Ishikawa (cell line): ENCODE data around the gene PTN.

ENCODE experiments used
- CEBPB ChIP-seq: IDR thresholded peaks from 2 replicates; pipeline ENCODE4 v1.6.1; 2012
- CREB1 ChIP-seq: IDR thresholded peaks from 2 replicates; pipeline ENCODE4 v1.6.1; 2012; ENCODE audit warnings: low read depth
- EGR1 ChIP-seq: IDR thresholded peaks from 2 replicates; pipeline ENCODE4 v1.6.1; 2012
- EP300 ChIP-seq: IDR thresholded peaks from 2 replicates; pipeline ENCODE4 v1.6.1; 2012; ENCODE audit warnings: borderline replicate concordance
- FOXM1 ChIP-seq: IDR thresholded peaks from 2 replicates; pipeline ENCODE4 v1.6.1; 2012; ENCODE audit warnings: low read depth, borderline replicate concordance
- NFIC ChIP-seq: IDR thresholded peaks from 2 replicates; pipeline ENCODE4 v1.6.1; 2012
- RAD21 ChIP-seq: IDR thresholded peaks from 2 replicates; pipeline ENCODE4 v1.6.1; 2012; ENCODE audit warnings: low read depth
- TAF1 ChIP-seq: IDR thresholded peaks from 2 replicates; pipeline ENCODE4 v1.6.1; 2012; ENCODE audit warnings: low read depth, mild to moderate bottlenecking
- TCF12 ChIP-seq: IDR thresholded peaks from 2 replicates; pipeline ENCODE4 v1.6.1; 2012; ENCODE audit warnings: low read depth
- TEAD4 ChIP-seq: IDR thresholded peaks from 2 replicates; pipeline ENCODE4 v1.6.1; 2012
- YY1 ChIP-seq: IDR thresholded peaks from 2 replicates; pipeline ENCODE4 v1.6.1; 2012; ENCODE audit warnings: low read depth
- ZBTB7A ChIP-seq: IDR thresholded peaks from 2 replicates; pipeline ENCODE4 v1.6.1; 2012; ENCODE audit warnings: low read depth
- TF ChIP-seq, protein P1 (sequence below): IDR thresholded peaks from 2 replicates; pipeline ENCODE4 v1.6.1; 2012
- TF ChIP-seq, protein P2 (sequence below): IDR thresholded peaks from 2 replicates; pipeline ENCODE4 v1.6.1; 2012; ENCODE audit warnings: low read depth, mild to moderate bottlenecking
- TF ChIP-seq, protein P3 (sequence below): IDR thresholded peaks from 2 replicates; pipeline ENCODE4 v1.6.1; 2012

PTN gene

DNA sequence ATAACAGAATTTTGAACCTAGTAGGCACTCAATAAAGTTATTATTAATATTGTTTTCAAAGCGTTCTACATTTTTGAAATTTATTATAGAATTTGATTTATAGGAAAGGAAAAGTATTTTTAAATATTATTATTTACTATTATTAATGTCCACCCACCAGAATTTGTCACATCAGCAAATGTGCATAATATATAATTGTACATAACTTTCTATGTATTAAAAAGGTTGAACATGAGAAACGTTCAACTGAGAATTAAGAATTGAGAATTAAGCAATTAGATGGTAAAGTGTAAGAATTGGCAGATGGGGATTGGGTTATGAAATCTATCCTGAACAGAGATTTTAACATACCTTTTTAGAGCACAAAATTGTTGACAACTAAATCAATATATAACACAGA lies 129.8 kb downstream of the PTN start:
- TF ChIP-seq EP300 (no peak), CEBPB (no peak), YY1 (no peak)
- TF ChIP-seq, protein P1, sequence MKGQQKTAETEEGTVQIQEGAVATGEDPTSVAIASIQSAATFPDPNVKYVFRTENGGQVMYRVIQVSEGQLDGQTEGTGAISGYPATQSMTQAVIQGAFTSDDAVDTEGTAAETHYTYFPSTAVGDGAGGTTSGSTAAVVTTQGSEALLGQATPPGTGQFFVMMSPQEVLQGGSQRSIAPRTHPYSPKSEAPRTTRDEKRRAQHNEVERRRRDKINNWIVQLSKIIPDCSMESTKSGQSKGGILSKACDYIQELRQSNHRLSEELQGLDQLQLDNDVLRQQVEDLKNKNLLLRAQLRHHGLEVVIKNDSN = no peak
- TF ChIP-seq, protein P2, sequence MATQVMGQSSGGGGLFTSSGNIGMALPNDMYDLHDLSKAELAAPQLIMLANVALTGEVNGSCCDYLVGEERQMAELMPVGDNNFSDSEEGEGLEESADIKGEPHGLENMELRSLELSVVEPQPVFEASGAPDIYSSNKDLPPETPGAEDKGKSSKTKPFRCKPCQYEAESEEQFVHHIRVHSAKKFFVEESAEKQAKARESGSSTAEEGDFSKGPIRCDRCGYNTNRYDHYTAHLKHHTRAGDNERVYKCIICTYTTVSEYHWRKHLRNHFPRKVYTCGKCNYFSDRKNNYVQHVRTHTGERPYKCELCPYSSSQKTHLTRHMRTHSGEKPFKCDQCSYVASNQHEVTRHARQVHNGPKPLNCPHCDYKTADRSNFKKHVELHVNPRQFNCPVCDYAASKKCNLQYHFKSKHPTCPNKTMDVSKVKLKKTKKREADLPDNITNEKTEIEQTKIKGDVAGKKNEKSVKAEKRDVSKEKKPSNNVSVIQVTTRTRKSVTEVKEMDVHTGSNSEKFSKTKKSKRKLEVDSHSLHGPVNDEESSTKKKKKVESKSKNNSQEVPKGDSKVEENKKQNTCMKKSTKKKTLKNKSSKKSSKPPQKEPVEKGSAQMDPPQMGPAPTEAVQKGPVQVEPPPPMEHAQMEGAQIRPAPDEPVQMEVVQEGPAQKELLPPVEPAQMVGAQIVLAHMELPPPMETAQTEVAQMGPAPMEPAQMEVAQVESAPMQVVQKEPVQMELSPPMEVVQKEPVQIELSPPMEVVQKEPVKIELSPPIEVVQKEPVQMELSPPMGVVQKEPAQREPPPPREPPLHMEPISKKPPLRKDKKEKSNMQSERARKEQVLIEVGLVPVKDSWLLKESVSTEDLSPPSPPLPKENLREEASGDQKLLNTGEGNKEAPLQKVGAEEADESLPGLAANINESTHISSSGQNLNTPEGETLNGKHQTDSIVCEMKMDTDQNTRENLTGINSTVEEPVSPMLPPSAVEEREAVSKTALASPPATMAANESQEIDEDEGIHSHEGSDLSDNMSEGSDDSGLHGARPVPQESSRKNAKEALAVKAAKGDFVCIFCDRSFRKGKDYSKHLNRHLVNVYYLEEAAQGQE = no peak

DNA sequence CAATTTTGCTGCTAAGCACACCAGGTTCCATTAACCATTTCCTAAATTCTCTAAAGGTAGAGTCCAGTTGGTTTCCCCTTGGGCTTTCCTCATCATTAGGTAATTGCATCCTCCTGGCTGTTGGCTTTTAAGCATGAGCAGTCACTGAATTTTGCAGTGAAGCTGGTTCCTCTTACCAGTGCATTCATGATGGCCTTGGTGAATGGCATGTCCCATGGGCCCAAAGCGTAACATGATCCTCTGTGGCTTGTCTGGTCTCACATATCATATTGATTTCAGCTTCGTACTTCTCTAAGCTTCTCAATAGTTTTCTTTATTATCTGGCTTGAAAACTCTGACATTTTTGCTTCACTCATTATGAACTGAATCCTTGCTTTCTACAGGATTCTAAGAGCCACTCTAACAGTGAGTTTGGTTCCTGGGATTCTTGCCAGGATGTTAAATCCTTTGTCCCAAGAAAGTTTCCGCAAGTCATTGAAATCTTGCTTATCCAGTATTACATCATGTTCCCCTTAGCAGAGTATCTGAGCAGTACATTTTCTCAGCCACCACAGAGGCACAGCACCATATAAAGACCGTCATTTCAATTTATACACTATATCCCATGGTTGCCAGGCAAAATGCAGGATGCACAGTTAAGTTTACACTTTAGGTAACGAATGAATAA lies 134.2 kb downstream of the PTN start:
- TF ChIP-seq, protein P2 = no peak
- TF ChIP-seq EP300 (no peak), EGR1 (no peak), CEBPB (no peak)

DNA sequence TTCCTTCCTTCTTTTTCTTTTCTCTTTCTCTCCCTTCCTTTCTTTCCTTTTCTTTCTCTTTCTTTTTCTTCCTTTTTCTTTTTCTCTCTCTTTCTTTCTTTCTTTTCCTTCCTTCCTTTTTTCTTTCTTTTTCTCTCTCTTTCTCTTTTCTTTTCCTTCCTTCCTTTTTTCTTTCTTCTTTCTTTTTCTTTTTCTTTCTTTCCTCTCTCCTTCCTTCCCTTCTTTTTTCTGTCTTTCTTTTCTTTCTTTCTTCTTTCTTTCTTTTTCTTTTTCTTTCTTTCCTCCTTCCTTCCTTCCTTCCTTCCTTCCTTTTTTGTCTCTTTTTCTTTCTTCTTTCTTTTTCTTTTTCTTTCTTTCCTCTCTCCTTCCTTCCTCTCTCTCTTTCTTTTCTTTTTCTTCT lies 136.8 kb downstream of the PTN start:
- TF ChIP-seq TEAD4 (no peak), EGR1 (no peak), ZBTB7A (no peak), CREB1 (no peak), EP300 (no peak), TAF1 (no peak), FOXM1 (no peak), NFIC (no peak)
- TF ChIP-seq, protein P3, sequence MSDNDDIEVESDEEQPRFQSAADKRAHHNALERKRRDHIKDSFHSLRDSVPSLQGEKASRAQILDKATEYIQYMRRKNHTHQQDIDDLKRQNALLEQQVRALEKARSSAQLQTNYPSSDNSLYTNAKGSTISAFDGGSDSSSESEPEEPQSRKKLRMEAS = no peak
- TF ChIP-seq, protein P1 = no peak

DNA sequence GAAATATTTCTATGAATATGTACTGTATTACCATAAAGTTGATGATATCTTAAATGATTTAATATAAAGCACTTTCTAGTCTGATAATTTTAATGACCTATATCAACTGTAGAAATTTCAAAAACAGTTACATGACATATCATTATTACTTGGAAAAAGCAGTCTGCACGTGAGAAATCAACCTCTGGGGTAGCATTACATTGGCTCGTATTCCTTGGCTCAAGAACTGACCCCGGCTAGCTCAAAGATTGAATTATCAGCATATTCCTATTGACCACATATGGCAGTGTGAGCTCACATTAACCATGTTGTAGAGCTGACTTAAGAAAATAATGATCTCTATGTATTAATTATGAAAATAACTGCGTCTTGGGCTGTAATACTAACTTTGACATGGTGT lies 139.3 kb downstream of the PTN start:
- no peak for TF ChIP-seq RAD21
- TF ChIP-seq FOXM1 = no peak
- TF ChIP-seq NFIC = no peak
- no peak for TF ChIP-seq CEBPB
- TF ChIP-seq TAF1 = no peak
- no peak for TF ChIP-seq YY1
- no peak for TF ChIP-seq TEAD4
- TF ChIP-seq, protein P3 = no peak
- TF ChIP-seq EP300 = no peak
- TF ChIP-seq EGR1 = no peak
- no peak for TF ChIP-seq TCF12
- no peak for TF ChIP-seq CREB1
- TF ChIP-seq, protein P1 = no peak

DNA sequence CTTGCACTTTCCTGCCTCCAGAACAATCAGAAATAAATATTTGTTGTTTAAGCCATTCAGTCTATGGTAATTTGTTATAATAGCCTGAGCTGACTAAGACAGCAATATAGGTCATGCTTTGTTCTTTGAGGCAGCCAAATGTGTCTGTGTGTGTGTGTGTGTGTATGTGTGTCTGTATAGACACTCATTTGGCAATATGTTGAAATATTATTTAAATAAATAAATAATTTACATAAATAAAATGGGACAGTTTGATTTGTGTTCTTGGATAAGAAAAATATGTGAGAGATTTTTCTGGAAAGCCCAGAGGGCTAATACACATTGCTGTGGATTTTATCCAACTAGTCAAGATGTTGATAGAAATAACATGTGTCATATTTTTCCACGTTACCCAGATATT lies 140.2 kb downstream of the PTN start:
- TF ChIP-seq, protein P2 = no peak
- TF ChIP-seq TAF1 = no peak
- TF ChIP-seq EGR1 = no peak
- TF ChIP-seq NFIC = no peak
- no peak for TF ChIP-seq ZBTB7A
- TF ChIP-seq, protein P1 = no peak
- TF ChIP-seq TCF12 = no peak
- no peak for TF ChIP-seq YY1
- no peak for TF ChIP-seq TEAD4
- no peak for TF ChIP-seq CREB1
- no peak for TF ChIP-seq EP300
- no peak for TF ChIP-seq RAD21
- no peak for TF ChIP-seq CEBPB
- TF ChIP-seq, protein P3 = no peak
